HEK293T (cell line): ENCODE measurements around the gene UGT2B7.

ENCODE experiments used
- BHLHE40 ChIP-seq: fragments of 450-650 bp; IDR thresholded peaks from 2 replicates; pipeline ENCODE4 v1.6.1; 2016; ENCODE audit warnings: mild to moderate bottlenecking, moderate library complexity, borderline replicate concordance
- ELF4 ChIP-seq: fragments of 450-650 bp; IDR thresholded peaks from 2 replicates; pipeline ENCODE4 v1.6.1; 2017; ENCODE audit warnings: antibody characterized with exemption
- FOXA1 ChIP-seq: fragments of 450-650 bp; IDR thresholded peaks from 2 replicates; pipeline ENCODE4 v1.6.1; 2016; ENCODE audit warnings: mild to moderate bottlenecking
- FOXK2 ChIP-seq: fragments of 450-650 bp; IDR thresholded peaks from 2 replicates; pipeline ENCODE4 v1.6.1; 2016; ENCODE audit warnings: mild to moderate bottlenecking
- FOXM1 ChIP-seq: fragments of 450-650 bp; IDR thresholded peaks from 2 replicates; pipeline ENCODE4 v1.6.1; 2017; ENCODE audit warnings: mild to moderate bottlenecking, borderline replicate concordance
- HDGF ChIP-seq: fragments of 450-650 bp; IDR thresholded peaks from 2 replicates; pipeline ENCODE4 v1.6.1; 2017; ENCODE audit warnings: antibody characterized with exemption, borderline replicate concordance
- L3MBTL2 ChIP-seq: fragments of 450-650 bp; conservative IDR thresholded peaks from 2 replicates; pipeline ENCODE4 v1.6.1; 2016; ENCODE audit warnings: mild to moderate bottlenecking
- LEF1 ChIP-seq: fragments of 450-650 bp; IDR thresholded peaks from 2 replicates; pipeline ENCODE4 v1.6.1; 2017; ENCODE audit warnings: mild to moderate bottlenecking, borderline replicate concordance
- NFRKB ChIP-seq: fragments of 450-650 bp; IDR thresholded peaks from 2 replicates; pipeline ENCODE4 v1.6.1; 2016; ENCODE audit warnings: mild to moderate bottlenecking, moderate library complexity
- SP1 ChIP-seq: fragments of 450-650 bp; IDR thresholded peaks from 2 replicates; pipeline ENCODE4 v1.6.1; 2017
- SUZ12 ChIP-seq: fragments of 450-650 bp; IDR thresholded peaks from 2 replicates; pipeline ENCODE4 v1.6.1; 2016; ENCODE audit warnings: mild to moderate bottlenecking
- ZNF384 ChIP-seq: fragments of 450-650 bp; IDR thresholded peaks from 2 replicates; pipeline ENCODE4 v1.6.1; 2016

- TF ChIP-seq FOXM1, result no peak
- TF ChIP-seq BHLHE40, result no peak
- no peak for TF ChIP-seq FOXK2
- TF ChIP-seq ELF4, result no peak
- no peak for TF ChIP-seq HDGF
- no peak for TF ChIP-seq L3MBTL2
- TF ChIP-seq SUZ12, result no peak
- TF ChIP-seq SP1, result no peak
- TF ChIP-seq LEF1, result no peak
- no peak for TF ChIP-seq ZNF384
- TF ChIP-seq FOXA1, result no peak
- no peak for TF ChIP-seq NFRKB
These were observed 2.2 kb downstream of the UGT2B7 start for GRCh38 chr4:69098470-69098869.
